COLO829 (cell line): ENCODE measurements around the gene ISG20.

Experiments used
- DNase-seq: peaks from one replicate; pipeline ENCODE4 v3.0.0; 2012; ENCODE audit warnings: low spot score

ISG20 gene

DNA sequence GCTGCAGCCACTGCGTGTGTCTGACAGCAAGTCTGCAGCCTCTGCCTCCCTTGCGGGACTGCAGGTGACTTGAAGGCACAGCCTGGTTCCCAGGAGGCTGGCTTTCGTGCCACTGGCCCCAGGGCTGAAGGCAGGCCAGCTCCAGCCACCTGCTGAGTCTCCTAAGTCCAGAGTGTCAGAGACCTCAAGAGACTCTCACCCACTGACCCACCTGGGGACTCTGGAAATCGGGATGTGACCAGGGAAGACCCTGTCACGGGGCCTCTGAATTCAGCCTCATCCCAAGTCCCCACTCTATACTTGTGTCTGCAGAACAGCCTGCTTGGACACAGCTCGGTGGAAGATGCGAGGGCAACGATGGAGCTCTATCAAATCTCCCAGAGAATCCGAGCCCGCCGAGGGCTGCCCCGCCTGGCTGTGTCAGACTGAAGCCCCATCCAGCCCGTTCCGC, 16.3 kb downstream of the ISG20 start:
- no peak for DNase-seq

DNA sequence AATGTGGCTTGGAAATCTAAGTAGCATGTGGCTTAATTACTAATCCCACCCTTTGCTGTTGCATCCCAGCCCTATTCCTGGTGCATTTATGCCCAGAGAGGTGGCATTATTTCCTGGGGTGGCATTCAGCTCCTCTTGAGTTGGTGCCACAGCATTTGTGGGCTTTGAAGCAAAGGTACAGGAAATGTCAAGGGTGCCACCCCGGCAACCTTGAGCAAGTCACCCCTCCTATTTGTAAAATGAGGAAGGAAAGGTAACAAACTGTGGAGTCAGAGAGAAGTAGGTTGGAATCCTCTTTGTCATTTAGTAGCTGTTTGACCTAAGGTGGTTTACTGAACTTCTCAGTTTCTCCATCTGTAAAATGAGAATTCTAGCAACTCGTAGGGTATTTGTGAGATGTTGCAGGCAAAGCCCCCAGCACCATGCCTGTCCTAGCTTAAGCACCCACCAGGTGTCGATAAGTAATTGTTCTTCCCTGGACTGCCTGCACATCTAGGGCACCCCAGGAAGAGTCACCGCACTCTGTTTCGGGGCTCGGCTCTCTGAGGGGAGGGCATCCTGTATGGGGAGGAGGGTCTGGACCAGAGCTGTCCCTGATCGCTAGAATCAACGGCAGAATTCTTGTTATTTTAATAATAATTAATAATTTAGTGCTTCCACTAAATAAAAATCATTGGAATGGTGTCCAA, 17.1 kb downstream of the ISG20 start:
- no peak for DNase-seq

DNA sequence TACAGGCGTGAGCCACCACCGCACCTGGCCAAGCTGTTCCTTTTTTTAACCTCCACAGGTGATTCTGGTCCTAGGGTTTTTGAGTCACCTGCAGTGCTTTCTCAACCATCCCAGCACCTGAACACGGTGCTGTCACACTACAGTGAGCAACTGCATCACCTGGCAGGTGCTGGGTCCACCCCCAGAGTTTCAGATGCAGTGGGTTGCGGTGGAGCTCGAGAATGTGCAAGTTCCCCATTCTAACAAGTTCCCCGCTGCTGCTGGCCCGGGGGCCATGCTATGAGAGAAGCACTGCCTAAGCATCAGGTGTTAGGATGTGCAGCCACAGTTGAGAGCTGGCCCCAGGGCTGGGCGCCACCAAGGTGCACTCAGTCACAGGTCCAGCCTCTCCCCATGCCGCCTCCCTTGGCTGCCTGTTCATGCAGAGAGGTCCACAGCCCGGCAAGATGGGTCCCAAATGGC, 18.0 kb downstream of the ISG20 start:
- no peak for DNase-seq

DNA sequence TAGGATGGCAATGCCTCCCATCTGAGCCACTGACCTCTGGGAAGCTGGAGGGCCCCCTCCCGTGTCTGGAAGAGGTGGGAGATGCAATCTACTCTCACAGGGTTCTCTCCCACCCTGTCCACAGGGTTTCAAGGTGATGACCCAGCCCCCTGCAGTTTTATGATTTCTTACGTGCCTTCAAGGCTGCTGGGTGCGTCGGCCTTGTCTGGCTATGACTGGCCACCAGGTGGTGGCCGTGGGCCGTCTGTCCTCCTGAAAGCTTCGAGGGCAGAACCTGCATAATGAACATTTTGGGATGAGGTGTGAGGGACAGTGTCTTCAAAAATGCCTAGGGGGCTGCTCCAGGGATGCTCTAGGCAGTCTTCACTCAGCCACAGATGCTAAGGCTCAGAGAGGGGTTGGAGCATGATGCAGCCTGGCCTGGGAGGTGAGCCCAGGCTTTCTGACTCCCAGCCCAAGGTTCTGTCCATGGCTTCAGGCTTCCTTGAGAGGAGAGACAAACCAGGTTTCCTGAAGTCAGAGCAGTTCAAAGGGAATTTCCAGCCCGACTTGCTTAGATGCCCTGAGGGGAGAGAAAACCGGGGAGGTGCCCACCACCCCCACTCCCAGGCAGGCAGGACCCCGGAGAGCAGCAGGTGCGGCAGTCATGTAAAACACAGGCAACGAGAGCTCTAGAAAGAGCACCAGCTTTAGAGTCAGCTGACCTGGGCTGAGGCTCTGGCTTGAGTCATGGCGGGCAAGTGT, 18.7 kb downstream of the ISG20 start:
- peak; percentile 76 for DNase-seq

DNA sequence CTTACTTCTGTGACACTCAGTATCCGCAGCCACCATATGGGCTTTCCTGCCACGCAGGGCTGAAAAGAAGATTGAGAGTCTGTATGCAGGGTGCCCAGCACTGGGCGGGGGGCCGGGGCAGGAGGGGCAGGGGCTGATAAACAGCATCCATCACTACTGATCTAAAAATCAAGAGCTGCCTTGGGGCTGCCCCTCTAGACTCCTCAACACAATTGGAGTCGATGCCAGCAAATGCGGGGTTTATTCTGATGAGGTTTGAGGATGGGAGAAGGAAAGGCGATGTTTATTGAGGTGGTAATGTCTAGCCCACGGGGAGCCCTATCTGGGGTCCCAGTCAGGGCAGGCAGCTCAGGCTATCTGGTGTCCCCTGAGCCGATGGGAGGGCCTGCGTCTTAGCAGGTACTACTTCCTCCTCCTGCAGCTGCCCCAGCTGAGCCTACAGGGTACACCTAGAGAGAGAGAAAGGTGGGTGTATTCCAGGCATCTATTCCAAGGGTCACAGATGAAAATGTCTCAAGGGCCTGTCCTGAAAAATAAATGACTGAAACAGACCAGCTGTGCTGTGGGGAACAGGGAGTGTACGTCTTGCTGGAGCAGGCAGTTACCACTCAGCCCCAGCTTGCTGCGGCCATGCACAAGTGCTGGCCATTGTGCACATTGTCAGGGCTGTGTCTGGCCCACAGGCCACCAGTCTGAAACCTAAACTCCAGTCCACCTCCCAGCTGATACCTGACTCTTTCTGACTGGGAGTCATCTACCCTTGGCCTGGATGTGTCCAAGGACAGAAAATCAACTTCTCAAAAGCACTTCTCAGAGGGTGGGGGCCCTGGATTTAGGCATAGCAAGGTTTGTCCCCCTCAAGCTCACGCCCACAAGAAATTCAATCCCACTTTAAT, 19.5 kb downstream of the ISG20 start:
- DNase-seq: no peak

DNA sequence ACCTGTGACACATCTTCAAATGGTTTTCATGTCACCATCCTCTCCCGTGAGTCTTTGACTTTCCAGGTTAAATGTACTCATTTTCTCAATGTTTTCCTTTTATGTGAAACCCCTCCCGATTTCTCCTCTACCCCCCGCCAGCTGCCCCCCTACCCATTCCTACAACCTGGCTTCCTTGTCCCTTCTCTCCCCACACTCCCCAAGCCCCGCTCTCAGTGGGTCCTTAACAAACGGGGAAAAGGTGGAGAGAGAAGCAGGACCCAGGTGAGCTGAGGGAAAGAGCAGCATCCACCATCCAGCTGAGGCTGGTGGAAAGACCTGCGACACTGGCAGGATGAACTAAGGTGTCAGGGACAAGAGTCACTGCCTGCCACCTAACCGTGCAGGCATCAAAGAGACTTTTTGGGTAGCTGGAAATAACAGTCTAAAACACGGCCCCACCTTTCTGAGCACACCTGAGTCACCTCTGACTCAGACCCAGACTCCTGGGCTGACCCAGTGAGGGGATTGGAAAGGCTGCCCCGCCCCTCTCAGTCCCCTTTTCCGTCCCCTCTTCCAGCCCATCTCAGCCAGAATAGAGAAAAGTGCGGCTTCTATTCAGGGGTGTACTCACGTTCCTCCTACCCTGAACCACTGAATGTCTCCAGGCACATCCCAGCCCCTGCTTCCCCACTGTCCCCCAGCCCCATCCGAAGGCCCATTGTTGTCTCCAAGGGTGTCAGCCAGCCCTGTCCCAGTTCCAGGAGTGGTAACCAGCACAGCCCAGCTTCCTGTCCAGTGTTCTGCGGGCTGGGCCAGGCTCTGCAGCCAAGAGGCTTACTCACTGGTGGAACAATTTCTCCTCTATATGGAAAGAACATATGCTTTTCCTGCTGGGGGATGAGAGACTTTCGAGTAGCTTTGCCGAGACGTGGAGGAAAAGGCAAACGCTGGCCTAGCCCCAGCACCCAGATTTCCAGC, 20.4 kb downstream of the ISG20 start:
- DNase-seq: peak; percentile 84

DNA sequence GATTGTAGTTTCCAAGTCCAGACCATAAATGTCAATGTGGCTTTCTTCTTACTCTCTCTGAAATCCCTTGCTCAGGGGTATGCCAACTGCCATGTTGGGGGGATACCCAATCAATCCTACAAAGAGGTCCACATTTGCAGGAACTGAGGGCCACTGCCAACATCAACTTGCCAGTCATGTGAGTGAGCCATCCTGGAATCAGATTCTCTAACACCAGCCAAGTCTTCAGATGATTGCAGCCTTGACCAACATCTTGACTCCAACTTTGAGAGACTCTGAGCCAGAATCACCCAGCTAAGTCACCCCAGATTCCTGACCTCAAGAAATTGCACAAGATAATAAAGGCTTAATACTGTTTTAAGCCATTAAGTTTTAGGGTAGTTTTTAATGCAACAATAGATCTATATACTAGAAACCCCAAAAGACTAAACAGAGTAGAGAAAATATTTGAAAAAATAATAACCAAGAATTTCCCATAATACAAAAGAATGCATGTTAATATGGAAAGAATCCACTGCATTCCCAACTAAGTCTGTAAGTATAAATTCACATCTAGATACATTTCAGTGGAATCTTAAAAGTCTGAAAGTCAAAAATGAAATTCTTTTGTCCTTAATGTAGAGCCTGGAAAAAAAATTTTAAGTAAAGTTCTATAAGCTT, 22.4 kb downstream of the ISG20 start:
- no peak for DNase-seq

DNA sequence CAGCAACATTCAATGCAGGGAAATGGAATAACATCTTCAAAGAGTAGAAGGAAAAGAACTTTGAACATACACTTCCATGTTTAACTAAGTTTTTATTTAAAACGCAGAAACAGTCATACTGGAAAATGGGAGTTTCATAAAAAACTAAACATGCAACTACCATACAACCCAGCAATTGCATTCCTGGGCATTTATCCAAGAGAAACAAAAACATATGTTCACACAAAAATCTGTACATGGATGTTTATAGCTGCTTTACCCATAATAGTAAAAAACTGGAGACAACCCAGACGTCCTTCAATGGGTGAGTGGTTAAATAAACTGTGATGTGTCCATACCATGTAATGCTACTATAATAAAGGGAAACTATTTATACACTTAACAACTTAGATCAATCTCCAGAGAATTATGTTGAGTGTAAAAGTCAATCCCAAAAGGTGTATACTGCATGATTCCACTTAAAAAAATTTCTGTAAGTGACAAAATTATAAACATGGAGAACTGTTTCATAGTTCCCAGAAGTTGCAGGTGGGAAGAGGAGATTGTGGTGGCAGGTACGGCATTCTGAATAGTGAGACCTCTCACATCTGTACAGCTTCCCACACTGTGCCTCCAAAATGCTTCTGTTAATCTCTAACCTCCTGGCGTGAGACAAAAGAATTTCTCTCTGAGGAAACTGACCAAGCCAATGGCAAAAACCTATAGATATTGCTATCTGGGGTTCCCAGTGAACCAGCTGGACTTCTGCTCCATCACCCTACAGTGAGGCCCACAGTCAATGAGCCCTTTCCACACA, 23.1 kb downstream of the ISG20 start:
- no peak for DNase-seq

DNA sequence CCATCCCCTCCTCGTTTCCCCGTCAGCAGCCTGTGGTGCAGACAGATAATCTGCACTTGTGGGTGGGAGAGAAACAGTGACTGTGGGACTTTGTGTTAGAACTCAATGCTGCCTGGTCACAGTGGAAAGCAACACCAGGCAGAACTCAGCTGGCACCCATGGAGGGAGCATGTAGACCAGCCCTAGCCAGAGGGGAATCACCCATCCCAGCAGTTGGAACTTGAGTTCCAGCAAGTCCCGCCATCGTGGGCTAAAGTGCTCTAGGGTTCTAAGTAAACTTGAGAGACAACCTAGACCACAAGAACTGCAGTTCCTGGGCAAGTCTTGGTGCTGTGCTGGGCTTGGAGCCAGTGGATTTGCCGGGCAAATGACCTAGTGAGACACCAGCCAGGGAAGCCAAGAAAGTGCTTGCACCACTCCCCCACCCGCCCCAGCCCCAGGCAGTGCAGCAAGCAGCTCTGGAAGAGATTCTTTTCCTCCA, 24.4 kb downstream of the ISG20 start:
- DNase-seq: no peak

DNA sequence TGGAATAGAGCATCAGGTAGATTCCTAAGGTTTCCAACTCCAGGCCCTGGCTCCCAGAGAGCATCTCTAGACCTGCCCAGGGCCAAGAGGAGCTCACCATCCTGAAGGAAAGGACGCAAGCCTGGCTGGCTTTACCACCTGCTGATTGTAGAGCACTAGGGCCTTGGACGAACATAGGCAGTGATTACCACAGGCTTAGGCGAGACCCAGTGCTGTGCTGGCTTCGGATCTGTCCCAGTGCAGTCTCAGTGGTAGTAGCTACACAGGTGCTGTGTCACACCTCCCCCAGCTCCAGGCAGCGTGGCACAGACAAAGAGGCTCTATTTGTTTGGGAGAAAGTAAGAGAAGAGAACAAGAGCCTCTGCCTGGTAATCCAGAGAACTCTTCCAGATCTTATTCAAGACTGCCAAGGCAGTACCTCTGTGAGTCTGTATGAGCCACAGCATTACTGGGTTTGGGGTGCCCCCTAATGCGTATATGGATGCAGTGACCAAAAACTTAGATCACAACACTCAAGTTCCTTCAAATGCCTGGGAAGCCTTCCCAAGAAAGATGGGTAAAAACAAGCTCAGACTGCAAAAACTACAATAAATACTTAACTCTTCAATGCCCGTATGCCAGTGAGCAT, 25.4 kb downstream of the ISG20 start:
- no peak for DNase-seq

DNA sequence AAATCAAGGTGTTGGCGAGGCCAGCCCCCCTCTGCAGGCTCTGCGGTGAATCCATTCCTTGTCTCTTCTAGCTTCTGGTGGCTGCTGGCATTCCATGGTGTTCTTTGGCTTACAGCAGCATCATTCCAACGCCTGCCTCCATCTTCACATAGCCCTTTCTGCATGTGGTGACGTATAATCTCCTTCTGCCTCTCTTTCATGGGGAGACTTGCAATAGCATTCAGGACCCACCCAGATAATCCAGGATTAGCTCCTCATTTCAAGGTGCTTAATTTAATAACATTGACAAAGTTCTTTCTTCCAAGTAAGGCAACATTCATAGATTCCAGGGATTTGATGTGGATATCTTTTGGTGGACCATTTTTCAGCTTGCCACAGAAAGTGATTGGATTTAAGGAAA, 35.8 kb downstream of the ISG20 start:
- no peak for DNase-seq

DNA sequence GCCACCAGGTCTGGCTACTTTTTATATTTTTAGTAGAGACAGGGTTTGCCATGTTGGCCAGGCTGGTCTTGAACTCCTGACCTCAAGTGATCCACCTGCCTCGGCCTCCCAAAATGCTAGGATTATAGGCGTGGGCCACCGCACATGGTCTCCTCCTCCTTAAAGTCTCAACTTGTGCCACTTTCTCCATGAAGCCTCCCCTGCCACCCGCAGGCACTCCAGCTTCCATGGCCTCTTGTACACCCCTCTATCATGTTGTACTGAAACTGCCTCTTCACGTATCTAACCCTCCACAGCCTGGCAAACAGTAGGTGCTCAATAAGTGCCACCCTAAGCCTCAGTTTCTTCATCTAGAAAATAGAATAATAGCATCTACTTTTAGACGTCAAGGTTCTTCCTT, 39.9 kb downstream of the ISG20 start:
- no peak for DNase-seq

DNA sequence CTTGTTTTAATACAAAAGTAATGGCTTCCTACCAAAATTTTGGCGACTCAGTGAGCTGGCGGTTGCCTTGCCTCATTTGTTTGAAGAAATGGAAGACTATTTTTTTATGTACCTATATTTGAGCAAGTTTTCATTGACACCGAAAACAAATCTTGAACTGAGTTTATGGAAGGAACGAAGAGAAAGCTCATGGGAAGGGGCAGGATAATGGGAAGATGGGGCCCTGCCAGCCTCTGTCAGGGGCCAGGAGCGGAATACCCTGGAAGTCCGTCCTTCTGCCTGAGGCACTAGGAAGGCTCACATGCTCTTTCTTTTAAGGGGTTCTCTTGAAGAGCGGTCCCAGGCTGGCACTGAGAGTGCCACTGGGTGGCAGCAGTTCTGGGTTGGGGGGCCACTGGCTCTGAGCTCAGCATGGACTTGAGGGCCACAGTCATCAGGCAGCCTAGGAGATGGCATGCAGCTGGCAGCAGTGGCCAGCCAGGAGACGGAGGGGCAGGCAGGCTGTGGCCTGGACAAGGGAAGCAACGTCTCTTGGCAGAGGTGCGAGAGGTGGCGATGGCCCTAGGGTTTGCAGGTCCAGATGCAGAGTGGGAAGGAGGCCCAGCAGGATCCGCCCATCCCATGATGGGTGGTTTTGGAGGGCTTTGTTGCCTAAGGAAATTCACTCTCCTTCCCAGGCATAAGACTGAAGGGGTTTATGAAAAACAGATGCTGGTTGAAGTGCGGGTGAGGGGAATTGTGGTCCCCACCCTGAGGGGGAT, 41.6 kb downstream of the ISG20 start:
- DNase-seq: no peak

DNA sequence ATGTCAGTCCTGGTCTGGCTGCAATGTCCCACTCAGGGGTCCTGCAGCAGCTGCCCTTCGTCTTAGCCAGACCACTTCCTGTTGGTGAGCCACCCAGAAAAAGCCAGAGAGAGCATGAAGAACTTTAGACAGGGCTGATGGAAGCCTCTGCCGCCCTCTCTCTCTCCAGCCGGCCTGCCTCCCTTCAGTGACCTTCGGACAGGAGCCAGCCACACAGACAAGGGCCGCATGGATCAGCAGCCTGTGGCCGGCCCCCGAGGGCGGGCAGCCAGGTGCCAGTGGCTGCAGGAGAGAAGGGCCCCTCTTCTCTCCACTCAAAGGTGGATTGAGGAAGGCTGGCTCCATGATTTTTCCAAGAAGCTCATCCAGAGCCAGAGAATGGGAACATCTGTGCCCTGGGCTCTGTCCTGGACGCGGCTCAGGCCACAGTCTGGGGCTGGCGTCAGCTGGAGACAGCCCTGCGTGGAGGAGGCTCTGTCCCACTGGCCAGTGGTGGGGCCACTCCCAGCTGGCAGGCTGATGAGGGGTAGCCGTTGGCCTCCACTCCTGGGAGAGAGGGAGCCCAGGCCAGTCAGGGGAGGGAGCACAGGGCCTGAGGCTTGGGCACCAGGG, 42.9 kb downstream of the ISG20 start:
- no peak for DNase-seq

DNA sequence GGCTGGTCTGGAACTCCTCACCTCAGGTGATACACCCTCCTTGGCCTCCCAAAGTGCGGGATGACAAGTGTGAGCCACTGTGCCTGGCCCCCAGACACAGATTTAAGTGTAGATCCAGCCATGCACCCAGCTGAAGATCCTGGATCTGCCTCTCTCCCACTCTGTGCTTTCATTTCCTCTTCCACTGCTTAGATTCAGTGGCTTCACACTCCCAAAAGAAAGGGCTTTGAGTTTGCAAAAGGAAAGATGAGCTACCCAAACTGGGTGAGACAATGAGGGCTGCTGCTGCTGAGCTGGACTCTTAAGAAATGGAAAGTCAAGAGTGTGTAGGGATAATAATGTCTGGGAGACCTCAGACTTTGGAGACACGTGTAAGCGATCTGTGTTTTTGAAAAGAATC, 45.5 kb downstream of the ISG20 start:
- no peak for DNase-seq

DNA sequence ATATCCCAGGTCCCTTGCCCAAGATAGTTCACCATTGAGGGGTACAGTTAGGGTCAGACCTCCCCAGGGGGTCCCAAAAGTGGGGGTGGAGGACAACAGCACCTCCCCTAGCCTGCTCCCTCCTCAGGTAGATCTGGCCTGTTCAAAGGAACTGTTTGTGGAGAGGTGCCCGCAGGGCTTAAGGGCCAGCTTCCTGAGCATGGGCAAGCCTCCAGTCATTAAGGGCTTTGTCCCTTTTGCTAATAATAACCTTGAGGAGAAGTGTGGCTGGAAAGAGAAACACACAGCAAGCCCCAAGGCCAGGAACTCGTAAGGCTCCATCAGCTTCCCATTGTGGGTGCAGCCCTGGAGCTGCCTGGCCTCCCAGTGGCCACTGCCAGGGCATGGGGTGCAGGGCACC, 47.4 kb downstream of the ISG20 start:
- DNase-seq: no peak

DNA sequence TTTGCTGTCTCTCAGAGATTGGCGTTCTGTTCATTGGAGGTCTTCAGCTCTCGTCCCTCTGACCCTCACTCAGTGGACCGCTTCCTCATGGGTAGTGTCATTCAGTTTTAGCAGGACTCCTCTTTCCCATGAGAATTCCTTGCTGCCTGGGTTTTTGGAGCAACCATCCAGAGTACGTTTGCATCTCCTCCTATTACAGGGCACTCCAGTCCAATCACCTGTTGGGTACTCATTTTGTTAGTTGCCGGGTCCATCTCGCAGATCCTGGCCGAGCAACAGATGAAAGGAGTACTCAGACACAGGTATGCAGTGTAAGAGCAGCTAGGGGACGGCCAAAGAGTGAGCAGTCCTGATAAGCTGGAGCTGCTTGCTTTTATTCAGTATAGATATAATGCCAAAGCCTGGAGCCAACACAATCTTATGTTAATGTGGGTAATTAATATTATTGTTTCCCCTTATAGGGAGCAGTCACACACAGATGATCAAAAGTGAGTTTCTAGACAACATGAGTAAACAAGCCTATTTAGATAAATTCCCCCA, 49.6 kb downstream of the ISG20 start:
- no peak for DNase-seq

DNA sequence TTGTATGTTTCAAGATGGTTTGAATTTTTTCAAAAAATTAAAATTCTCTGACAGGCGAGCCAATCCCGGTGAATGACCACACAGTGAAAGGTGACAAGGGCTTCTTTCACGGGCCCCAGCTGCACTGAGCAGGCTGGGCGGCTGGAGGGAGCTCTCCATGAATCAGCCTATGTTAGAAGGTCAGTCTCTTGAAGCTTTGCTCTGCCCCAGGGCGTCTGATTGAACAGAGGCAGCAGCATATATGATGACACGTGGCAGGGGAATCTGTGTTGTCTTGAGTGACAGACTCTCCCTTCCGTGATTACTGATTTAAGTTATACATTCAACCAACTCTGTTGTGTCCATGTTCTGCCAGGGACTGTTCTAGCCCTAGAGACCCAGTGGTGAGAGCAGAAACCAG, 51.5 kb downstream of the ISG20 start:
- peak; percentile 97 for DNase-seq
